Neural cell (in vitro differentiated cells): ENCODE measurements around the gene SMC5. TPM values are rescaled to one million over a fixed set of nuclear protein-coding genes. Genes with fewer than 3 reads are reported as not detected.

Experiments
- H2AFZ ChIP-seq: fragments of 200-600, 300-800 bp; sonication (generic), shearing (Covaris generic); 2 replicates; pipeline ENCODE4 v1.6.0; 2014; ENCODE audit warnings: low read depth, mild to moderate bottlenecking, antibody characterized with exemption, low read length, moderate library complexity
- H3F3A ChIP-seq: fragments of 200-600 bp; shearing (Covaris generic); 2 replicates; pipeline ENCODE4 v1.6.1; 2016; ENCODE audit warnings: mild to moderate bottlenecking, moderate library complexity, mixed read lengths, antibody characterized with exemption, low read length; ENCODE audit not compliant: insufficient read depth, poor library complexity, severe bottlenecking
- H3K27ac ChIP-seq: fragments of 200-600, 300-800 bp; sonication (generic), shearing (Covaris generic); 2 replicates; pipeline ENCODE4 v1.5.1; 2014; ENCODE audit warnings: mild to moderate bottlenecking, low read length, moderate library complexity
- H3K27me3 ChIP-seq: fragments of 300-800, 200-600 bp; sonication (generic), shearing (Covaris generic); 2 replicates; pipeline ENCODE4 v1.6.0; 2014; ENCODE audit warnings: mild to moderate bottlenecking, low read depth, low read length, moderate library complexity; ENCODE audit not compliant: insufficient read depth
- H3K36me3 ChIP-seq: fragments of 300-800, 200-600 bp; sonication (generic), shearing (Covaris generic); 2 replicates; pipeline ENCODE4 v1.5.1; 2014; ENCODE audit warnings: mild to moderate bottlenecking, antibody characterized with exemption, low read length, moderate library complexity; ENCODE audit not compliant: insufficient read depth
- H3K4me2 ChIP-seq: fragments of 300-800, 200-600 bp; sonication (generic), shearing (Covaris generic); 2 replicates; pipeline ENCODE4 v1.6.0; 2014; ENCODE audit warnings: mild to moderate bottlenecking, low read length
- H3K4me3 ChIP-seq: fragments of 300-800, 200-600 bp; sonication (generic), shearing (Covaris generic); 2 replicates; pipeline ENCODE4 v1.5.1; 2014; ENCODE audit warnings: mild to moderate bottlenecking, low read length, moderate library complexity
- H3K79me2 ChIP-seq: fragments of 200-600 bp; shearing (Covaris generic); replicated peaks from 2 replicates; pipeline ENCODE4 v1.6.0; 2014; ENCODE audit warnings: mild to moderate bottlenecking, low read length, moderate library complexity; ENCODE audit not compliant: insufficient read depth
- H3K9ac ChIP-seq: fragments of 300-800, 200-600 bp; sonication (generic), shearing (Covaris generic); 2 replicates; pipeline ENCODE4 v1.6.1; 2016; ENCODE audit warnings: mild to moderate bottlenecking, low read length, mixed read lengths
- H3K9me2 ChIP-seq: fragments of 200-600 bp; shearing (Covaris generic); 2 replicates; pipeline ENCODE4 v1.6.1; 2016; ENCODE audit warnings: mild to moderate bottlenecking, low read length, mixed read lengths; ENCODE audit not compliant: insufficient read depth
- H3K9me3 ChIP-seq: fragments of 200-600, 300-800 bp; sonication (generic), shearing (Covaris generic); 2 replicates; pipeline ENCODE4 v1.6.1; 2016; ENCODE audit warnings: mild to moderate bottlenecking, mixed run types, low read length, moderate library complexity, mixed read lengths
- H4K20me1 ChIP-seq: fragments of 200-600 bp; shearing (Covaris generic); 2 replicates; pipeline ENCODE4 v1.6.1; 2016; ENCODE audit warnings: mild to moderate bottlenecking, mixed run types; ENCODE audit not compliant: insufficient read depth
- EZH2 ChIP-seq: fragments of 200-600, 300-800 bp; shearing (Covaris generic), sonication (generic); IDR thresholded peaks from 2 replicates; pipeline ENCODE4 v1.6.1; 2014; ENCODE audit warnings: antibody characterized with exemption, low read length, borderline replicate concordance, mild to moderate bottlenecking; ENCODE audit not compliant: insufficient read depth, poor library complexity, severe bottlenecking
- POLR2AphosphoS5 ChIP-seq: IDR thresholded peaks from 2 replicates; pipeline ENCODE4 v1.6.1; 2012
- SMC3 ChIP-seq: fragments of 450-650 bp; conservative IDR thresholded peaks from 2 replicates; pipeline ENCODE4 v1.6.1; 2014; ENCODE audit warnings: antibody characterized with exemption, mild to moderate bottlenecking, moderate library complexity; ENCODE audit not compliant: poor library complexity
- polyA plus RNA-seq: library from polyadenylated mRNA; depleted of rRNA; stranded (reverse); fragments of >200 nt; gene quantifications from 2 replicates; pipeline ENCODE4 v1.2.3, GENCODE V29; 2014
- small RNA-seq, 3 experiments: library from RNA; depleted of rRNA; stranded (forward); fragments of <200 nt; gene quantifications; one replicate each; pipeline ENCODE3, GENCODE V24; 2012
- TF ChIP-seq, protein P1 (sequence below): IDR thresholded peaks from 2 replicates; pipeline ENCODE4 v1.6.1; 2012; ENCODE audit warnings: borderline replicate concordance
- TF ChIP-seq, protein P2 (sequence below): fragments of 450-650 bp; IDR thresholded peaks from 2 replicates; pipeline ENCODE4 v1.5.1; 2014; ENCODE audit warnings: antibody characterized with exemption, mild to moderate bottlenecking, moderate library complexity; ENCODE audit not compliant: poor library complexity, severe bottlenecking

Gene SMC5
- polyA plus RNA-seq, 1 donor from 2014 or later, result 37.2 TPM

DNA sequence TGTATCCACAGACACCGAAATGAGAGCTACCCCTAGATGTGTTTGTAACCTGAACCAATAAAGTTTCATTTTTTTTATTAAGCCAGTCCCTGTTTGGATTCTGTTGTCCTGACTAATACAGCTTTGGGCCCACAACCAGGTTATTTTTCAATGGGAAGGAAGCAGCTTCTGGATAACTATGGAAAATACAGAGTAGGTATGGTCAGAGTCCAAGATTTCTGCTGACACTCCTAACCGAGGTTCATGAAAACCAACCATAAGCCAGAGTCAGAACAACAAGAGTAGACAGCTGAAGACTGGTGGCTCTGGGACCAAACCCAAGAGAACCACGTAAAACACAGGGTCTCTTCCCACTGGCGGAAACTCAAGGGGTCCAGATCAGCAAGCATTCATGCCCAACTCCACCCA, 144.8 kb downstream of the SMC5 start:
- Histone ChIP-seq H3K36me3 (no peaks in the 10 kb centered on the region), H3F3A (no peaks in the 10 kb centered on the region), H3K27ac (no peak overlapping the region), H3K27me3 (no peaks in the 10 kb centered on the region), H3K9ac (no peak overlapping the region), H3K4me2 (no peak overlapping the region), H2AFZ (no peak overlapping the region), H3K9me2 (no peaks in the 10 kb centered on the region), H3K4me3 (no peak overlapping the region), H3K9me3 (no peaks in the 10 kb centered on the region), H4K20me1 (no peaks in the 10 kb centered on the region), H3K79me2 (no peaks in the 10 kb centered on the region)
- TF ChIP-seq POLR2AphosphoS5, result no peak

DNA sequence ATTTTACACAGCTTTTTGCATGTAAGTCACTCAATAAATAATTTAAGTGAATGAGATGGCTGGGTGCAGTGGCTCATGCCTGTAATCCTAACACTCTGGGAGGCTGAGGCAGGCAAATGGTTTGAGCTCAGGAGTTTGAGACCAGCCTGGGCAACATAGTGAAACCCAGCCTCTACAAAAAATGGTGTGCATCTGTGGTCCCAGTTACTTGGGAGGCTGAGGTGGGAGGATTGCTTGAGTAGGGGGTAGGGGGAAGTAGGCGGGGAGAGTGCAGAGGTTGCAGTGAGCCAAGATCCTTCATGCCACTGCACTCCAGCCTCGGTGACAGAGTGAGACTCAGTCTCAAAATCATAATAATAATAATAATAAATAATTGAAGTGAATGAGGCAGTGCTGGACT, 145.5 kb downstream of the SMC5 start:
- Histone ChIP-seq H3K36me3 (no peaks in the 10 kb centered on the region), H3K9me2 (no peaks in the 10 kb centered on the region), H3K9ac (no peak overlapping the region), H3K27ac (no peak overlapping the region), H3K4me3 (no peak overlapping the region), H3K27me3 (no peaks in the 10 kb centered on the region), H3K79me2 (no peaks in the 10 kb centered on the region), H2AFZ (no peak overlapping the region), H4K20me1 (no peaks in the 10 kb centered on the region), H3K9me3 (no peaks in the 10 kb centered on the region), H3K4me2 (no peak overlapping the region), H3F3A (no peaks in the 10 kb centered on the region)
- TF ChIP-seq, protein P1, sequence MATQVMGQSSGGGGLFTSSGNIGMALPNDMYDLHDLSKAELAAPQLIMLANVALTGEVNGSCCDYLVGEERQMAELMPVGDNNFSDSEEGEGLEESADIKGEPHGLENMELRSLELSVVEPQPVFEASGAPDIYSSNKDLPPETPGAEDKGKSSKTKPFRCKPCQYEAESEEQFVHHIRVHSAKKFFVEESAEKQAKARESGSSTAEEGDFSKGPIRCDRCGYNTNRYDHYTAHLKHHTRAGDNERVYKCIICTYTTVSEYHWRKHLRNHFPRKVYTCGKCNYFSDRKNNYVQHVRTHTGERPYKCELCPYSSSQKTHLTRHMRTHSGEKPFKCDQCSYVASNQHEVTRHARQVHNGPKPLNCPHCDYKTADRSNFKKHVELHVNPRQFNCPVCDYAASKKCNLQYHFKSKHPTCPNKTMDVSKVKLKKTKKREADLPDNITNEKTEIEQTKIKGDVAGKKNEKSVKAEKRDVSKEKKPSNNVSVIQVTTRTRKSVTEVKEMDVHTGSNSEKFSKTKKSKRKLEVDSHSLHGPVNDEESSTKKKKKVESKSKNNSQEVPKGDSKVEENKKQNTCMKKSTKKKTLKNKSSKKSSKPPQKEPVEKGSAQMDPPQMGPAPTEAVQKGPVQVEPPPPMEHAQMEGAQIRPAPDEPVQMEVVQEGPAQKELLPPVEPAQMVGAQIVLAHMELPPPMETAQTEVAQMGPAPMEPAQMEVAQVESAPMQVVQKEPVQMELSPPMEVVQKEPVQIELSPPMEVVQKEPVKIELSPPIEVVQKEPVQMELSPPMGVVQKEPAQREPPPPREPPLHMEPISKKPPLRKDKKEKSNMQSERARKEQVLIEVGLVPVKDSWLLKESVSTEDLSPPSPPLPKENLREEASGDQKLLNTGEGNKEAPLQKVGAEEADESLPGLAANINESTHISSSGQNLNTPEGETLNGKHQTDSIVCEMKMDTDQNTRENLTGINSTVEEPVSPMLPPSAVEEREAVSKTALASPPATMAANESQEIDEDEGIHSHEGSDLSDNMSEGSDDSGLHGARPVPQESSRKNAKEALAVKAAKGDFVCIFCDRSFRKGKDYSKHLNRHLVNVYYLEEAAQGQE, result no peak
- TF ChIP-seq, protein P2, sequence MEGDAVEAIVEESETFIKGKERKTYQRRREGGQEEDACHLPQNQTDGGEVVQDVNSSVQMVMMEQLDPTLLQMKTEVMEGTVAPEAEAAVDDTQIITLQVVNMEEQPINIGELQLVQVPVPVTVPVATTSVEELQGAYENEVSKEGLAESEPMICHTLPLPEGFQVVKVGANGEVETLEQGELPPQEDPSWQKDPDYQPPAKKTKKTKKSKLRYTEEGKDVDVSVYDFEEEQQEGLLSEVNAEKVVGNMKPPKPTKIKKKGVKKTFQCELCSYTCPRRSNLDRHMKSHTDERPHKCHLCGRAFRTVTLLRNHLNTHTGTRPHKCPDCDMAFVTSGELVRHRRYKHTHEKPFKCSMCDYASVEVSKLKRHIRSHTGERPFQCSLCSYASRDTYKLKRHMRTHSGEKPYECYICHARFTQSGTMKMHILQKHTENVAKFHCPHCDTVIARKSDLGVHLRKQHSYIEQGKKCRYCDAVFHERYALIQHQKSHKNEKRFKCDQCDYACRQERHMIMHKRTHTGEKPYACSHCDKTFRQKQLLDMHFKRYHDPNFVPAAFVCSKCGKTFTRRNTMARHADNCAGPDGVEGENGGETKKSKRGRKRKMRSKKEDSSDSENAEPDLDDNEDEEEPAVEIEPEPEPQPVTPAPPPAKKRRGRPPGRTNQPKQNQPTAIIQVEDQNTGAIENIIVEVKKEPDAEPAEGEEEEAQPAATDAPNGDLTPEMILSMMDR, result no peak
- TF ChIP-seq SMC3, result no peak
- TF ChIP-seq EZH2, result no peak

Small RNAs within 50 kb of the gene (small RNA-seq; reads per million reads assigned to genes)
- gene RF00019, result 0 to 1.2 (median 0) reads per million in 3 experiments

Other genes with a start within 250 kb of the SMC5 start
- gene MAMDC2, start 215.1 kb upstream of the SMC5 start, polyA plus RNA-seq, result 0.30 and 0.56 TPM in 2 replicates
- 0.11 and 0.60 TPM in 2 replicates for gene KLF9, start 155.7 kb downstream of the SMC5 start, polyA plus RNA-seq